ENCODE measurements around the gene SMARCD1.

SMARCD1 gene

GRCh38 chr12:50104417-50105366 lies 19.6 kb downstream of the SMARCD1 start:
- DNase-seq (ENCODE audit: low spot score), result no peak

GRCh38 chr12:50105913-50106450 lies 20.8 kb downstream of the SMARCD1 start:
- no peak for DNase-seq (ENCODE audit: low spot score)

GRCh38 chr12:50106907-50107306 lies 21.8 kb downstream of the SMARCD1 start:
- DNase-seq (ENCODE audit: low spot score), result no peak

GRCh38 chr12:50107416-50108268 lies 22.5 kb downstream of the SMARCD1 start:
- no peak for DNase-seq (ENCODE audit: low spot score)

- no peak for DNase-seq (ENCODE audit: low spot score)
Measured at GRCh38 chr12:50109319-50109718, 24.2 kb downstream of the SMARCD1 start.

GRCh38 chr12:50110127-50110761 lies 25.1 kb downstream of the SMARCD1 start:
- no peak for DNase-seq (ENCODE audit: low spot score)

GRCh38 chr12:50110762-50111351 lies 25.7 kb downstream of the SMARCD1 start:
- peak; percentile 58 for DNase-seq (ENCODE audit: low spot score)

- DNase-seq (ENCODE audit: low spot score), result no peak
Measured at GRCh38 chr12:50111395-50111692, 26.2 kb downstream of the SMARCD1 start.

GRCh38 chr12:50111693-50112455 lies 26.7 kb downstream of the SMARCD1 start, which contains the start of gene COX14:
COX14 (plus strand) TSS chr12:50112236; CDS start chr12:50120044, 7,808 bp downstream.
- DNase-seq (ENCODE audit: low spot score), result peak; percentile 97

GRCh38 chr12:50112456-50113218 lies 27.5 kb downstream of the SMARCD1 start:
- DNase-seq (ENCODE audit: low spot score), result no peak

GRCh38 chr12:50117057-50117622 lies 32.0 kb downstream of the SMARCD1 start:
- DNase-seq (ENCODE audit: low spot score), result no peak

GRCh38 chr12:50119387-50119786 lies 34.2 kb downstream of the SMARCD1 start:
- no peak for DNase-seq (ENCODE audit: low spot score)

- no peak for DNase-seq (ENCODE audit: low spot score)
Measured at GRCh38 chr12:50120521-50120920, 35.4 kb downstream of the SMARCD1 start.

- no peak for DNase-seq (ENCODE audit: low spot score)
Measured at GRCh38 chr12:50120953-50121352, 35.8 kb downstream of the SMARCD1 start.

- no peak for DNase-seq (ENCODE audit: low spot score)
Measured at GRCh38 chr12:50121641-50122040, 36.5 kb downstream of the SMARCD1 start.

GRCh38 chr12:50123203-50123602 lies 38.1 kb downstream of the SMARCD1 start:
- DNase-seq (ENCODE audit: low spot score), result no peak

GRCh38 chr12:50127546-50127945 lies 42.4 kb downstream of the SMARCD1 start:
- DNase-seq (ENCODE audit: low spot score), result no peak

GRCh38 chr12:50129290-50129689 lies 44.1 kb downstream of the SMARCD1 start:
- DNase-seq (ENCODE audit: low spot score), result no peak

- DNase-seq (ENCODE audit: low spot score), result peak; percentile 34
Measured at GRCh38 chr12:50132505-50133135, 47.5 kb downstream of the SMARCD1 start.
